Activated naive CD4-positive, alpha-beta T cell treated with anti-CD3 and anti-CD28 coated beads for 36 hours (primary cell): Measurements from ENCODE around the gene FRMD4B. TPM values are rescaled to one million over a fixed set of nuclear protein-coding genes. Genes with fewer than 3 reads are reported as not detected.

ENCODE experiments used
- CTCF ChIA-PET: fragments of 350-600 bp; sonication (Branson Sonifier 250); formaldehyde crosslinking; loops from one replicate; lab custom pipeline; 2021; ENCODE audit warnings: antibody characterized with exemption; lab: Charles Lee
- DNase-seq: peaks from one replicate; pipeline ENCODE4 v3.0.0-alpha.2; 2020
- H3K27ac Mint-ChIP-seq: one replicate; pipeline ENCODE4 v1.8.0; 2021; ENCODE audit warnings: mild to moderate bottlenecking, mixed read lengths
- H3K27me3 Mint-ChIP-seq: one replicate; pipeline ENCODE4 v1.8.0; 2021; ENCODE audit warnings: low read depth, mixed read lengths
- H3K36me3 Mint-ChIP-seq: one replicate; pipeline ENCODE4 v1.8.0; 2021; ENCODE audit warnings: low read depth, mixed read lengths
- H3K4me1 Mint-ChIP-seq: one replicate; pipeline ENCODE4 v1.8.0; 2021; ENCODE audit warnings: low read depth, mixed read lengths
- H3K4me3 Mint-ChIP-seq: one replicate; pipeline ENCODE4 v1.8.0; 2021; ENCODE audit warnings: mild to moderate bottlenecking, moderate library complexity, mixed read lengths
- H3K9me3 Mint-ChIP-seq: one replicate; pipeline ENCODE4 v1.8.0; 2021; ENCODE audit warnings: mixed read lengths
- intact Hi-C: fragments of 100-400 bp; cut with micrococcal nuclease; formaldehyde crosslinking; loops from one replicate; pipeline ENCODE4 v1.15.1; 2023
- total RNA-seq, 2 experiments: library from RNA; stranded (reverse); gene quantifications; one replicate each; pipeline ENCODE4 v1.2.3, GENCODE V29; 2021

Gene FRMD4B
- total RNA-seq, 2 experiments from 2014 or later: 11.9 to 12.1 TPM

- H3K4me3 Mint-ChIP-seq: no peak overlapping the region
- no peaks in the 10 kb centered on the region for H3K9me3 Mint-ChIP-seq
- H3K36me3 Mint-ChIP-seq: no peaks in the 10 kb centered on the region
- H3K27me3 Mint-ChIP-seq: peaks cover 5% of the 10 kb centered on the region
- intact Hi-C loops: no loop called here
- H3K4me1 Mint-ChIP-seq: no peaks in the 10 kb centered on the region
- CTCF ChIA-PET: interaction anchor here (0.6 to 1.1 kb wide), 5 partner anchors 33 to 378 kb away, joined by 3 read pairs; no protein-coding TSS in a partner anchor
- DNase-seq: no peak
- no peak overlapping the region for H3K27ac Mint-ChIP-seq
These were observed 8.6 kb downstream of the FRMD4B start for GRCh38 chr3:69377262-69377661.

GRCh38 chr3:69376731-69377130 lies 9.2 kb downstream of the FRMD4B start:
- intact Hi-C loops: no loop called here
- Mint-ChIP-seq H3K4me1 (no peaks in the 10 kb centered on the region), H3K4me3 (no peak overlapping the region), H3K36me3 (no peaks in the 10 kb centered on the region), H3K9me3 (no peaks in the 10 kb centered on the region), H3K27me3 (peaks cover 4% of the 10 kb centered on the region), H3K27ac (no peak overlapping the region)
- CTCF ChIA-PET: interaction anchor here (0.6 to 1.0 kb wide), 2 partner anchors 46 to 48 kb away, joined by 3 read pairs; no protein-coding TSS in a partner anchor
- DNase-seq: no peak

- intact Hi-C loops: loop anchor here (2.0 kb wide), 1 partner anchor 45 kb away; no protein-coding TSS in a partner anchor
- Mint-ChIP-seq H3K4me3 (no peak overlapping the region), H3K9me3 (no peaks in the 10 kb centered on the region), H3K4me1 (peaks cover 23% of the 10 kb centered on the region), H3K27ac (no peak overlapping the region), H3K27me3 (peaks cover 8% of the 10 kb centered on the region), H3K36me3 (no peaks in the 10 kb centered on the region)
- CTCF ChIA-PET: interaction anchor here (0.6 to 0.7 kb wide), 3 partner anchors 210 to 250 kb away, joined by 3 to 7 read pairs (median 5); partner anchors contain the start of gene LMOD3
- no peak for DNase-seq
These were observed 14.1 kb downstream of the FRMD4B start for GRCh38 chr3:69371816-69372215.

GRCh38 chr3:69370901-69371301 lies 15.0 kb downstream of the FRMD4B start:
- intact Hi-C loops: loop anchor here (2.0 kb wide), 1 partner anchor 44 kb away; no protein-coding TSS in a partner anchor
- Mint-ChIP-seq H3K4me1 (peaks cover 23% of the 10 kb centered on the region), H3K9me3 (no peaks in the 10 kb centered on the region), H3K27me3 (peaks cover 8% of the 10 kb centered on the region), H3K36me3 (no peaks in the 10 kb centered on the region), H3K27ac (no peak overlapping the region), H3K4me3 (no peak overlapping the region)
- DNase-seq: no peak
- CTCF ChIA-PET: no interaction called here

- H3K9me3 Mint-ChIP-seq: no peaks in the 10 kb centered on the region
- H3K27ac Mint-ChIP-seq: no peak overlapping the region
- peaks cover 8% of the 10 kb centered on the region for H3K27me3 Mint-ChIP-seq
- H3K36me3 Mint-ChIP-seq: no peaks in the 10 kb centered on the region
- H3K4me1 Mint-ChIP-seq: peaks cover 23% of the 10 kb centered on the region
- peak; percentile 41 for DNase-seq
- intact Hi-C loops: loop anchor here (2.0 kb wide), 1 partner anchor 44 kb away; no protein-coding TSS in a partner anchor
- CTCF ChIA-PET: interaction anchor here (1.0 to 1.6 kb wide), 2 partner anchors 8 to 40 kb away, joined by 4 to 6 read pairs; no protein-coding TSS in a partner anchor
- peak overlapping the region; percentile 41 for H3K4me3 Mint-ChIP-seq
These were observed 15.6 kb downstream of the FRMD4B start for GRCh38 chr3:69370156-69370883.

GRCh38 chr3:69368129-69368741 lies 17.7 kb downstream of the FRMD4B start:
- Mint-ChIP-seq H3K27me3 (peaks cover 8% of the 10 kb centered on the region), H3K4me1 (peaks cover 23% of the 10 kb centered on the region), H3K27ac (no peak overlapping the region), H3K9me3 (no peaks in the 10 kb centered on the region), H3K4me3 (no peak overlapping the region), H3K36me3 (no peaks in the 10 kb centered on the region)
- CTCF ChIA-PET: interaction anchor here (0.9 to 1.6 kb wide), 2 partner anchors 42 to 58 kb away, joined by 3 to 4 read pairs; no protein-coding TSS in a partner anchor
- intact Hi-C loops: no loop called here
- peak; percentile 38 for DNase-seq

GRCh38 chr3:69367586-69367985 lies 18.3 kb downstream of the FRMD4B start:
- CTCF ChIA-PET: no interaction called here
- H3K27ac Mint-ChIP-seq: no peak overlapping the region
- intact Hi-C loops: no loop called here
- H3K36me3 Mint-ChIP-seq: no peaks in the 10 kb centered on the region
- no peak for DNase-seq
- H3K27me3 Mint-ChIP-seq: peaks cover 6% of the 10 kb centered on the region
- peaks cover 23% of the 10 kb centered on the region for H3K4me1 Mint-ChIP-seq
- no peak overlapping the region for H3K4me3 Mint-ChIP-seq
- H3K9me3 Mint-ChIP-seq: no peaks in the 10 kb centered on the region

- no peak overlapping the region for H3K27ac Mint-ChIP-seq
- DNase-seq: no peak
- no peak overlapping the region for H3K4me3 Mint-ChIP-seq
- intact Hi-C loops: no loop called here
- CTCF ChIA-PET: interaction anchor here (0.9 to 1.4 kb wide), 4 partner anchors 19 to 58 kb away, joined by 3 read pairs; no protein-coding TSS in a partner anchor
- peaks cover 8% of the 10 kb centered on the region for H3K27me3 Mint-ChIP-seq
- H3K9me3 Mint-ChIP-seq: no peaks in the 10 kb centered on the region
- peaks cover 10% of the 10 kb centered on the region for H3K4me1 Mint-ChIP-seq
- no peaks in the 10 kb centered on the region for H3K36me3 Mint-ChIP-seq
These were observed 21.5 kb downstream of the FRMD4B start for GRCh38 chr3:69364354-69364753.

GRCh38 chr3:69360690-69361089 lies 25.2 kb downstream of the FRMD4B start:
- Mint-ChIP-seq H3K36me3 (no peaks in the 10 kb centered on the region), H3K4me1 (no peaks in the 10 kb centered on the region), H3K9me3 (peaks cover 6% of the 10 kb centered on the region), H3K27ac (no peak overlapping the region), H3K4me3 (no peak overlapping the region), H3K27me3 (peaks cover 12% of the 10 kb centered on the region)
- no peak for DNase-seq
- intact Hi-C loops: no loop called here
- CTCF ChIA-PET: no interaction called here

- DNase-seq: no peak
- CTCF ChIA-PET: no interaction called here
- Mint-ChIP-seq H3K4me1 (no peaks in the 10 kb centered on the region), H3K9me3 (peaks cover 6% of the 10 kb centered on the region), H3K27me3 (peaks cover 12% of the 10 kb centered on the region), H3K4me3 (no peak overlapping the region), H3K36me3 (no peaks in the 10 kb centered on the region), H3K27ac (no peak overlapping the region)
- intact Hi-C loops: no loop called here
These were observed 26.0 kb downstream of the FRMD4B start for GRCh38 chr3:69359916-69360315.

GRCh38 chr3:69359339-69359893 lies 26.5 kb downstream of the FRMD4B start:
- no peak overlapping the region for H3K27ac Mint-ChIP-seq
- H3K4me3 Mint-ChIP-seq: no peak overlapping the region
- peaks cover 6% of the 10 kb centered on the region for H3K9me3 Mint-ChIP-seq
- intact Hi-C loops: no loop called here
- H3K27me3 Mint-ChIP-seq: peaks cover 12% of the 10 kb centered on the region
- CTCF ChIA-PET: no interaction called here
- no peaks in the 10 kb centered on the region for H3K4me1 Mint-ChIP-seq
- no peak for DNase-seq
- no peaks in the 10 kb centered on the region for H3K36me3 Mint-ChIP-seq

- no peak overlapping the region for H3K27ac Mint-ChIP-seq
- H3K4me1 Mint-ChIP-seq: peaks cover 12% of the 10 kb centered on the region
- DNase-seq: no peak
- peaks cover 23% of the 10 kb centered on the region for H3K27me3 Mint-ChIP-seq
- H3K36me3 Mint-ChIP-seq: no peaks in the 10 kb centered on the region
- peaks cover 6% of the 10 kb centered on the region for H3K9me3 Mint-ChIP-seq
- CTCF ChIA-PET: interaction anchor here (1.0 kb wide), 1 partner anchor 16 kb away, joined by 3 read pairs; no protein-coding TSS in a partner anchor
- intact Hi-C loops: no loop called here
- H3K4me3 Mint-ChIP-seq: no peak overlapping the region
These were observed 28.7 kb downstream of the FRMD4B start for GRCh38 chr3:69357196-69357595.
